Stimulated activated naive CD8-positive, alpha-beta T cell treated with anti-CD3 and anti-CD28 coated beads, Interleukin-15, Interleukin-2, amounts not matched to agents 100 ng/mL and 50 ng/mL, for 24 hours (primary cell): Measurements from ENCODE around the gene AGBL5.
A peak's percentile ranks its signal among the peaks of the same experiment; 100 is the strongest.

ENCODE experiments used
- H3K27ac Mint-ChIP-seq: one replicate; pipeline ENCODE4 v1.8.0; 2021; ENCODE audit warnings: mild to moderate bottlenecking, mixed read lengths
- H3K27me3 Mint-ChIP-seq: one replicate; pipeline ENCODE4 v1.8.0; 2021; ENCODE audit warnings: mixed read lengths
- H3K36me3 Mint-ChIP-seq: one replicate; pipeline ENCODE4 v1.8.0; 2021; ENCODE audit warnings: low read depth, mixed read lengths
- H3K4me1 Mint-ChIP-seq: one replicate; pipeline ENCODE4 v1.8.0; 2021; ENCODE audit warnings: low read depth, mixed read lengths
- H3K4me3 Mint-ChIP-seq: one replicate; pipeline ENCODE4 v1.8.0; 2021; ENCODE audit warnings: mild to moderate bottlenecking, mixed read lengths
- H3K9me3 Mint-ChIP-seq: one replicate; pipeline ENCODE4 v1.8.0; 2021; ENCODE audit warnings: mixed read lengths

The AGBL5 gene, protein sequence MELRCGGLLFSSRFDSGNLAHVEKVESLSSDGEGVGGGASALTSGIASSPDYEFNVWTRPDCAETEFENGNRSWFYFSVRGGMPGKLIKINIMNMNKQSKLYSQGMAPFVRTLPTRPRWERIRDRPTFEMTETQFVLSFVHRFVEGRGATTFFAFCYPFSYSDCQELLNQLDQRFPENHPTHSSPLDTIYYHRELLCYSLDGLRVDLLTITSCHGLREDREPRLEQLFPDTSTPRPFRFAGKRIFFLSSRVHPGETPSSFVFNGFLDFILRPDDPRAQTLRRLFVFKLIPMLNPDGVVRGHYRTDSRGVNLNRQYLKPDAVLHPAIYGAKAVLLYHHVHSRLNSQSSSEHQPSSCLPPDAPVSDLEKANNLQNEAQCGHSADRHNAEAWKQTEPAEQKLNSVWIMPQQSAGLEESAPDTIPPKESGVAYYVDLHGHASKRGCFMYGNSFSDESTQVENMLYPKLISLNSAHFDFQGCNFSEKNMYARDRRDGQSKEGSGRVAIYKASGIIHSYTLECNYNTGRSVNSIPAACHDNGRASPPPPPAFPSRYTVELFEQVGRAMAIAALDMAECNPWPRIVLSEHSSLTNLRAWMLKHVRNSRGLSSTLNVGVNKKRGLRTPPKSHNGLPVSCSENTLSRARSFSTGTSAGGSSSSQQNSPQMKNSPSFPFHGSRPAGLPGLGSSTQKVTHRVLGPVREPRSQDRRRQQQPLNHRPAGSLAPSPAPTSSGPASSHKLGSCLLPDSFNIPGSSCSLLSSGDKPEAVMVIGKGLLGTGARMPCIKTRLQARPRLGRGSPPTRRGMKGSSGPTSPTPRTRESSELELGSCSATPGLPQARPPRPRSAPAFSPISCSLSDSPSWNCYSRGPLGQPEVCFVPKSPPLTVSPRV

DNA sequence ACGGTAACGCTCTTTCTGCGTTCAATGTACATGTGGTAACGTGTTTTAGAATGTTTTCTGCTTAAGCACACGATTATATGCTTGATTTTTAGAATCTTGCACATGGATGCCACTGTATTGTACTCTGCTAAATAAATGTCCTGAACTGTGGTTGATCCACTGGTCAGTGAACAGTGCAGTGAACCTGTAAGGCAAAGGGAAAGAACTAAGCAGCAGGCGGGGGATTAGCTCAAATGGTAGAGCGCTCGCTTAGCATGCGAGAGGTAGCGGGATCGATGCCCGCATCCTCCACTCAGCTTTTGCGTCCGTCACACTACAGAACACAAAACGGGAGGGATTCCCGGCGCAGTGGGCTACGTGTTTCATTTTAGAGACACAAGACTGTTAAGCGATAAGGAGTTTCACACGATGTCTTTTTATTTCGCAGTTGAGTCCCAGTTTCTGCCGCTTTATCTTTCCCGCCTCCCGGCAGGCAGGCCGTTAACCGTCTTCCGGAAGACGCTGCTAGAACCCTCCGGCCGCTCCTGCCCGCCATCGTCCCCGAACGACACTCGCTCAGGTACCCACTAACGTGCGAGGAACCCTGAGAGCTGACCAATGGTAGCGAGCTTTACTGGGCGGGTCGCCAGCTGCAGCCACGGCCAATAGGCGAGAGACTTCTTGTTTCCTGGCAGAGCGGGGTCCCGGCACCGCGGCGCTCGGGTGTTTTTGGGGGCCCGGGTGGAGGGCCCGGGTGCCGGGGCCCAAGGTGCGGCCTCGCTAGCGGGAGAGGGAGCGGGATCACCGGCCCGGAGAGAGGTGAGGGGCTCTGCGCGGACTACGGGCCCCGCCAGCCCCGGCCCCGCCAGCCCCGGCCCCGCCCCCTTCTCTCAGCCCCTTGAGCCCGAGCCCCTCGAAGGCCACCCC, at the start of gene AGBL5:
TSS of gene AGBL5 (plus strand) at position 673 of the 906 bp plus-strand sequence. CDS start 1,291 bp downstream, outside the sequence.
- H3K4me1 Mint-ChIP-seq, result peaks cover 30% of the 10 kb centered on the region
- peak within 1 kb of the TSS; percentile 98 for H3K27ac Mint-ChIP-seq
- H3K27me3 Mint-ChIP-seq, result peaks cover 7% of the 10 kb centered on the region
- H3K4me3 Mint-ChIP-seq, result peak within 1 kb of the TSS; percentile 88
- H3K9me3 Mint-ChIP-seq, result no peaks in the 10 kb centered on the region
- H3K36me3 Mint-ChIP-seq, result peaks cover 27% of the 10 kb centered on the region

DNA sequence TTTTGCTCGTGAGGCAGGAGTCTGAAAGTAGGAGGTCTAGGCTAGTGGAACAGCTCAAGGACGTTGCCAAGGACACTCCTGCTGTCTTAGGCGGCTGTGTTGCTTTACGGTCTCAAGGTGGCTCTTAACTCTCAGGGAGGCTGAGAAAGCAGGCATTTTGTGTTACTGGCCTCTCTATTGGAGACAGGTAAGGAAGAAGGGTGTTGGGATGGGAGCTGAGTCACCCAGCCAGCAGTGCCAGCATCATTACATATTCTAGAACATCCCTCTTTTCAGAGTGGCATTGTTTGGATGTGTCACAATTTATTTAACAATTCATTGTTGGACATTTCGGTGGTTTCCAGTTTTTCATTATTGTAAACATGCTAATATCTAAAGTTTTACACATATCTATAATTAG, 49.5 kb upstream of the AGBL5 start:
- no peaks in the 10 kb centered on the region for H3K9me3 Mint-ChIP-seq
- no peaks in the 10 kb centered on the region for H3K27me3 Mint-ChIP-seq
- no peak overlapping the region for H3K4me3 Mint-ChIP-seq
- no peaks in the 10 kb centered on the region for H3K4me1 Mint-ChIP-seq
- no peaks in the 10 kb centered on the region for H3K36me3 Mint-ChIP-seq
- H3K27ac Mint-ChIP-seq, result no peak overlapping the region

DNA sequence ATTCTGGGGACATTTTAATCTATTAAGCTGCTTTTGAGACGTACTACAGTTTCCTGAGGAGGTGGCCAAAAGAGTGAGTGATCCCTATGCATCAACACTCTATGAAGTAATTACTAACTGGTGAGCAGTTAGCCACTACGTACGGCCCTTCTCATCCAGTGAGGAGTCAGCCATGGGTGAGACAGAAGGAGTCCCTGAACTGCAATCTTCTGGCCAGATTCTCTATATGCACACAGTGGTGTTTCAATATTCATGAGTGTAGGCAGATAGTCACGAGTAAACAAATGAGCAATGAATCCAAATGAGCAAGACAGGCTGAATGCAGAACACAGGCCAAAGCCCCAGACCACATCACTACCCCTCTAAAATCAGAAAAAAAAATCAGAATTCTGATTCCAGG, 48.5 kb upstream of the AGBL5 start:
- H3K36me3 Mint-ChIP-seq, result no peaks in the 10 kb centered on the region
- no peak overlapping the region for H3K4me3 Mint-ChIP-seq
- H3K27ac Mint-ChIP-seq, result no peak overlapping the region
- H3K9me3 Mint-ChIP-seq, result no peaks in the 10 kb centered on the region
- H3K27me3 Mint-ChIP-seq, result no peaks in the 10 kb centered on the region
- no peaks in the 10 kb centered on the region for H3K4me1 Mint-ChIP-seq

DNA sequence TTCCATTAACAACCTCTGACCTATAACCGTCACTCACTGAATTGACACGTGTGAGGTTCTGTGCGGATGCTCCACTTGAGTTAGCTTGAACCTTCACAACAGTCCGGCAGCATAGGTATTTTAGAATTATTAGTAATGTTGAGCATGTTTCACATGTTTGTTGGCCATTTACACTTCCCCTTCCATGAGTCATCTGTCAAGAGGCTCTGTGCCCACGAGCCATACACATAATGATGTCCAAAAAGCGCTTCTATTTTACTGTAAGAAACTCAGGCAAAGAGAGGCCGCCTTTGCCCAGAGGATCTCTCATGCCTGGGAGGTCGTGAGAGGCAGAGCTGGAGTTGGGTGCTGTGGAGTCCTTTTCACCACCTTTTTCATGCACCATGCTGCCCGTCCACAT, 47.6 kb upstream of the AGBL5 start:
- Mint-ChIP-seq H3K36me3 (no peaks in the 10 kb centered on the region), H3K4me1 (no peaks in the 10 kb centered on the region), H3K4me3 (no peak overlapping the region), H3K27me3 (no peaks in the 10 kb centered on the region), H3K9me3 (no peaks in the 10 kb centered on the region), H3K27ac (no peak overlapping the region)

DNA sequence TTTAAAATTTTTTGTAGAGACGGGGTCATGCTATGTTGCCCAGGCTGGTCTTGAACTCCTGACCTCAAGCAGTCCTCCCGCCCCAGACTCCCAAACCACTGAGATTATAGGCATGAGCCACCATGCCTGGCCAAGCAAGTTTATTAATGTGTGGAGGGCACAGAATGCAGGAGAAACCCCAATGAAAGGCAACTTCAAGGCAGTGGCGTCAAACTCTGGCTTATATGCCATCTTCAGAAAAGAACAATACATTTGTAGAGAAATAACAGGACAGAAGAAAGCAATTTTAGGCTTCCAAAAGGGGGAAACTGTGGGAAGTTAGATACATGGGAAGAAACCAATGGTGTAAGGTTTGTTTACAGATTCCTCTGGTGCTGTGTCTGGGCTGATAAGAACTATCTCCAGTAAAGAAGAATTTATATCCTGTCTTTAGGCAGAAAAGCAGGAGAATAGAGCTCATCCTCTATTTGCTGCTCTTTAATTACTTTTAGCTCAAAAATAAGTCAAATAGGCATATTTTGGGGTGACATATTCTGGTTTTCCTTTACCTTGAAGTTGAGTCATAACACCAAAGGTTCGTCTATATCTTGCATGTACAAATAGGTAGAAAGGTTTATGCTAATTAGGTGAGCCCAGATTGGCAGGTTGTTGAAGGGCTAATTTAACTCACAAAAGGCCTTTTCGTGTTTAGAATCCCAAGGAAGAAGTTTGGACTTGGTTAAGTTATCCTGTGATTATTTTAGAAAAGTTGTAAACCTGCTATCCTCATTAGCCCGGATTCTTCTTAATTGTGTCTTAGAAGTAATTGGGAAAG, 44.7 kb upstream of the AGBL5 start:
- H3K4me1 Mint-ChIP-seq, result peaks cover 4% of the 10 kb centered on the region
- no peaks in the 10 kb centered on the region for H3K27me3 Mint-ChIP-seq
- no peaks in the 10 kb centered on the region for H3K9me3 Mint-ChIP-seq
- no peak overlapping the region for H3K4me3 Mint-ChIP-seq
- H3K27ac Mint-ChIP-seq, result no peak overlapping the region
- H3K36me3 Mint-ChIP-seq, result no peaks in the 10 kb centered on the region

DNA sequence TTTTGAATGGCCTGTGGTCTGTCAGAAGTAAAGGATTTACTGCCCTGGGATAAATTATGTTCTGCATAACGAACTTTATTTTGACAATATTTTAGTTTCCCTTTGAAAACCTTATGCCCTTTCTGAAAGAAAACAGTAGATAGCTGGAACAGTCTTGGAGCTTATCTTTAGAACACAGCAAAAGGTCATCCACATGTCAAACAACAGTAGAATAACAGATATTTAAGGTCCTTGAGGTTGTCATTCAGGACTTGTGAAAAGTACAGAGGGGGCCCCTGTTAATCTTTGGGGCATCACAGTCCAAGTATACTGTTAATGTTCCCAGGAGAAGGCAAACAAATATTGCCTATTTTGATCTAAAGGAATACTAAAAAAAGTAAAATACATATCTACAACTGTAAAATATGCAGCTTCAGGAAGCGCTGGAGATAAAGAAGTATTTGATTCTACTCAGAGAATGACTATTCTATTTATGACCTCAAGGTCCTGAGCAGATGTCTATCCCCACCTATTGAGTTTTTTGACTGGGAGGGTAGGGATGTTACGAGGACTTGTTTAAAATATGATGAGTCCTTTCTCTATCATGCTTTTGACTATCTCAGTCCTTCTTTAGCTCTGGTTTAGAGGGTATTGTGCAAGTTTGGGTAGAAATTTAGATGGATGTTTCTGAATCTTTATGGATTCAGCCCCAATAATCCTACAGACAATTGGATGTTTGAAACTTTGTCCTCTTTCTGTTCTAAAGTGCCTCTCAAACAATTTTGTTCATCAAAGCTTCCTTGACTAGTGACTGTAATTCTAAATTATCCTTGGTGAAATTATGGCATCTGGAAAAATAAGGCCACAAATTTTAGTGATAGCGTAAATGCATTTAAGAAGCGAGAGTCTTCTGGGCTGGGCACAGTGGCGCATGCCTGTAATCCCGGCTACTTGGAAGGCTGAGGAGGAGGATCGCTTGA, 43.8 kb upstream of the AGBL5 start:
- Mint-ChIP-seq H3K36me3 (no peaks in the 10 kb centered on the region), H3K27ac (no peak overlapping the region), H3K4me1 (peaks cover 4% of the 10 kb centered on the region), H3K27me3 (no peaks in the 10 kb centered on the region), H3K9me3 (no peaks in the 10 kb centered on the region), H3K4me3 (no peak overlapping the region)

DNA sequence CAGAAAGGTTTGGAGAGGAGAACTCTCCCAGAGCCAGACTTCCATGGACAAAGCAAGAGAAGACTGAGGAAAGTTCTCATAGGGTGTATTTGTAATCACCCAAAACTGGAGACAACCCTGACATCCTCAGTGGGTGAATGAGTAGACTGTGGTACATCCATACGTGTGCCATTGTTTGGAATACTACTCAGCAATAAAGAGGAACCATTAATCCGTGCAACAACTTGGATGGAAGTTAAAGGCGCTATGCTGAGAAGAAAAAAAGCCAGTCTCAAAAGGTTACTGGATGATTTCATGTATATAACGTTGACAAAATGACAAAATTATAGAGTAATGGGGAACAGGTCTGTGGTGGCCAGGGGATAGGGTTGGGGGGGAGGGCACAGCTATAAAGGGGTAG, 42.8 kb upstream of the AGBL5 start:
- peaks cover 4% of the 10 kb centered on the region for H3K4me1 Mint-ChIP-seq
- H3K4me3 Mint-ChIP-seq, result no peak overlapping the region
- no peak overlapping the region for H3K27ac Mint-ChIP-seq
- H3K9me3 Mint-ChIP-seq, result no peaks in the 10 kb centered on the region
- H3K36me3 Mint-ChIP-seq, result no peaks in the 10 kb centered on the region
- no peaks in the 10 kb centered on the region for H3K27me3 Mint-ChIP-seq

DNA sequence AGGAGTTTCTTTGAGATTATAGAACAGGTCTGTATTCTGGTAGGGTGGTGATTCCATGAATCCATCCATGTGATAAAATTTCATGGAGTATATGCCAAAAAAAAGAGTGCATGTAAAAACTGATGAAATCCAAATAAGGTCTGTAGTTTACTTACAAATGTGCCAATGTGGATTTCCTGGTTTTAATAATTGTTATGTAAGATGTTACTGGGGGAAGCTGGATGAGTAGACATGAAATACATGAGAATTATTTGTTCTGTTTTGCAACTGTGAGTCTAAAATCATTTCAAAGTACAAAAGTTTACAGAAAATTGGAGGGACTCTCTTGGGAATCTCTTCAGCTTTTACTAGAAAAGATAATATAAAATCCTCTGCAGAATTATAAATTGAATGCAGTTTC, 42.4 kb upstream of the AGBL5 start:
- no peak overlapping the region for H3K27ac Mint-ChIP-seq
- H3K36me3 Mint-ChIP-seq, result no peaks in the 10 kb centered on the region
- H3K4me3 Mint-ChIP-seq, result no peak overlapping the region
- H3K27me3 Mint-ChIP-seq, result no peaks in the 10 kb centered on the region
- H3K4me1 Mint-ChIP-seq, result peaks cover 4% of the 10 kb centered on the region
- no peaks in the 10 kb centered on the region for H3K9me3 Mint-ChIP-seq

DNA sequence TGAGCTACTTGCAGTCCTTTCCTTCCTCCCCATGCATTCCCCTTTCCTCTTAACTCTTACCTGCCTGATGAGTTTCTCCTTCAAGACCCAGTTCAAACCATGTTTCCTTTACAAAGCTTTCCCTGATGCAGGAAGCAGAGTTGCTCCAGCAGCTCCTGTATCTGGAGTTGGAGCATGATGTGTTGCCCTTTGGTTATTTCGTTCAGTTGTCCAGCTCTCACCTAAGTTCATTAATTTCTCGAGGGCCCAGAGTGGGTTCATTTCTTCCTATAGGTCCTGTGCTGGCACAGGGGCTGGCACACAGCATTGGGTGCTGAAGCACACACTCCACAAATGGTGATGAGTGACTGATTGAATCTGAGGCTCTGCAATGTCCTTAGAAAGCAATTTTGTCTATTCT, 41.8 kb upstream of the AGBL5 start:
- Mint-ChIP-seq H3K9me3 (no peaks in the 10 kb centered on the region), H3K27ac (no peak overlapping the region), H3K4me3 (no peak overlapping the region), H3K4me1 (peaks cover 4% of the 10 kb centered on the region), H3K27me3 (no peaks in the 10 kb centered on the region), H3K36me3 (no peaks in the 10 kb centered on the region)

DNA sequence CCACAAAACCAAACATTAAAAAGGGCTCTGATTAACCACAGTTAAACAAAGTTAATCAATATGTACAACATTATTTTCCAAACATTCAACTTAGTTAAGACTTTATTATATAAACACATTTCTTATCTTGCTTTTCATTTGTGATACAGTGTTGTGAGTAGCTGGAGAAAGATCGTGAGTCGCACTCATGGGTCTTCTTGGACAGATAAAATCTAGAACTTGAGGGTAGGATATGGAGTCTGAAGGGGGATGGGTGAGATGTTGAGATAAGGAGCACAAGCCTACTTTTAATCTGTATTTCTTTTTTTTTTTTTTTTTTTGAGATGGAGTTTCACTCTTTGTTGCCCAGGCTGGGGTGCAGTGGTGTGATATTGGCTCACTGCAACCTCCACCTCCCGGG, 41.3 kb upstream of the AGBL5 start:
- no peaks in the 10 kb centered on the region for H3K27me3 Mint-ChIP-seq
- H3K36me3 Mint-ChIP-seq, result no peaks in the 10 kb centered on the region
- H3K4me1 Mint-ChIP-seq, result peaks cover 4% of the 10 kb centered on the region
- no peak overlapping the region for H3K27ac Mint-ChIP-seq
- H3K9me3 Mint-ChIP-seq, result no peaks in the 10 kb centered on the region
- H3K4me3 Mint-ChIP-seq, result no peak overlapping the region

DNA sequence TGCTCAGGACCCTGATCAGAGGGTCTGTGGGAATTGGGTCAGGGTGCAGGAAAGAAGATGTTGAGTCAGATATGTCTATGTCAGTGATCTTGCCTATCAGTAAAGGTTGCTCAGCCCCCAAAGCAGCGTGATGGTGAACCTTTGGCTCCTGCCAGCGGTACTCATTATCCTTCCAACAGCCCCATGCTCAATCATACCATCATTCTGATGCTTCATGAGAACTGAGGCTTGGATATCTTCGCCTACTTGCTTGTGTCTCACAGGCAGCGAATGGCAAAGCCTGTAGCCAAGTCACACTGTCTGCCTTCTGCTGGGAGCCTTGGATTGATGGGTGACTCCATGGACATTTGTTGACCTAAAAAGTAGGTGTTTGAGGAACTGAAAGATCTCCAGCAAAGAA, 37.7 kb upstream of the AGBL5 start:
- Mint-ChIP-seq H3K27me3 (no peaks in the 10 kb centered on the region), H3K36me3 (no peaks in the 10 kb centered on the region), H3K9me3 (no peaks in the 10 kb centered on the region), H3K4me3 (no peak overlapping the region), H3K27ac (no peak overlapping the region), H3K4me1 (peaks cover 4% of the 10 kb centered on the region)

DNA sequence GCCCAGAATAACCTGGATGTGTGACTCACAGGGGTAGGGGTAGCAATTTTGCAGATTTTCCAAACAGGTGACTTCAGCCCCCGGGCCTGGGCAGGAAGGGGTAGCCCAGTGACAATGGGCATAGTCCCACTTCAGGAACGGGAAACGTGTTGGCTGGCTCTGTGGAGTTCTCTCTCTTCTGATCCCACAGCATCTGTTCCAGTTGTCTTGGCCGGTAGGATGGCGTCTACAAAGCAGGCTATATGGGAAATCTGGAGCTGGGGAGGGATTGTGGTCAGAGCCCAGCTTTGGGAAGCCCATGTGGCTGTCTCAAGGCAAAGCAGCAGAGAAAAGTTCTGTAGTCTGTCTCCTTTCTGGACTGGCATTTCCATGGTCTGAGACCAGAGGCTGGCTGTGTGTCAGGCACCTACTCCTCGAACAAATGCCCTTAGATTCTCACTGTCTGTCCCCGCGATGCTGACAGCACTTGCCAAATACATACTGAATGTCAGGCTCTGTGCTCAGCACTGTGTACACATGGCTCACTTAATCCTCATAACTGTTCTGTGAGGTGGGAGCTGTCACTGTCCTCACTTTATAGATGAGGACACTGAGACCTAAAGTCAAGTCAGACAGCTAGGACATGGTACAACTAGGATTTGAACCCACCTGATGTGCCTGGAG, 36.6 kb upstream of the AGBL5 start:
- peaks cover 4% of the 10 kb centered on the region for H3K4me1 Mint-ChIP-seq
- no peak overlapping the region for H3K27ac Mint-ChIP-seq
- no peaks in the 10 kb centered on the region for H3K27me3 Mint-ChIP-seq
- H3K9me3 Mint-ChIP-seq, result no peaks in the 10 kb centered on the region
- H3K36me3 Mint-ChIP-seq, result no peaks in the 10 kb centered on the region
- no peak overlapping the region for H3K4me3 Mint-ChIP-seq

DNA sequence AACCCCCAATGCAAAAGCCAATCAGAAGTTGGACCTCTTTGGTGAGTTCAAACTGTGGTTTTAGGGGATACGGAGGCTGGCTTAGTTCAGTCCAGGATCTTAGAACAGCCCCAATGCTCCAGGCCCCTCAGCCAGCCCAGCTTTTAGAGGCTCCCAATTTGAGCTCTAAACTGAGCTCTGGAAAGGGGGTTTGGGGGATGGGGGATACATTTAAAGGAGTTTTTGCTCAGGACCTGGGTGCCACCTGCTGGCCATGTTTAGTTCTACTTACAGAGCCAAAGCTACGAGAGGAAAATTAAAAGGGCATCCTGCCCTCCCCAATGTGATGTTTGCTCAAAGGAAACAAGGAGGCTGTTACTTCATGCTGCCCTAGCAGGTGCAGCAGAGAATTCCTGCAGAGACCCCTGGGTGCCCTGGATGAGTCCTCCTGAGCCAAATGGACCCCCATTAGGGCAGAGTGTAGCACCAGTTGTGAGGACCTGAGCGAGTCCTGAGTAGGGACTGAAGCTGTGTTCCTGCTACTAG, 34.6 kb upstream of the AGBL5 start:
- H3K4me1 Mint-ChIP-seq, result no peaks in the 10 kb centered on the region
- H3K9me3 Mint-ChIP-seq, result no peaks in the 10 kb centered on the region
- H3K27ac Mint-ChIP-seq, result no peak overlapping the region
- no peaks in the 10 kb centered on the region for H3K27me3 Mint-ChIP-seq
- H3K36me3 Mint-ChIP-seq, result no peaks in the 10 kb centered on the region
- H3K4me3 Mint-ChIP-seq, result no peak overlapping the region
